ENCODE data around the gene CIP2A. TPM values are rescaled to one million over a fixed set of nuclear protein-coding genes. Genes with fewer than 3 reads are reported as not detected.

The CIP2A gene
- total and polyA plus RNA-seq, 2 donors from 2014 or later, result 0.82 to 3.5 TPM

GRCh38 chr3:108538083-108538482 lies 51.2 kb downstream of the CIP2A start:
- H3K27me3 ChIP-seq (ENCODE audit: control insufficient read depth, insufficient read depth, low read length), result no peaks in the 10 kb centered on the region
- no peaks in the 10 kb centered on the region for H3K4me1 ChIP-seq (ENCODE audit: control insufficient read depth in 2 of 3, insufficient read depth in 2 of 3, low read depth in 1 of 3, low read length in 3 of 3)
- intact Hi-C loops (cut with DNase I), result no loop called here
- H3K27ac ChIP-seq (ENCODE audit: low read depth in 2 of 2, low read length in 2 of 2), result no peak overlapping the region
- FAIRE-seq, result no peak
- no peak overlapping the region for H3K9ac ChIP-seq (ENCODE audit: low read length in 3 of 3)
- DNase-seq, result no peak
- no peaks in the 10 kb centered on the region for H3K9me3 ChIP-seq (ENCODE audit: control insufficient read depth in 2 of 3, insufficient read depth in 1 of 3, low read length in 3 of 3)
- H3K4me3 ChIP-seq (ENCODE audit: low read length in 3 of 3), result no peak overlapping the region
- no peaks in the 10 kb centered on the region for H3K36me3 ChIP-seq (ENCODE audit: control insufficient read depth in 2 of 3, insufficient read depth in 3 of 3, low read length in 3 of 3)
- TF ChIP-seq CTCF (IDR thresholded peaks at IDR 0.05; ENCODE audit: borderline replicate concordance, extremely low read depth, insufficient read depth), result no peak

GRCh38 chr3:108528459-108529252 lies 60.6 kb downstream of the CIP2A start:
- intact Hi-C loops (cut with DNase I), result no loop called here
- Histone ChIP-seq H3K4me1 (ENCODE audit: control insufficient read depth in 2 of 3, insufficient read depth in 2 of 3, low read depth in 1 of 3, low read length in 3 of 3) (no peaks in the 10 kb centered on the region), H3K36me3 (ENCODE audit: control insufficient read depth in 2 of 3, insufficient read depth in 3 of 3, low read length in 3 of 3) (no peaks in the 10 kb centered on the region), H3K9ac (ENCODE audit: low read length in 3 of 3) (no peak overlapping the region), H3K27me3 (ENCODE audit: control insufficient read depth, insufficient read depth, low read length) (no peaks in the 10 kb centered on the region), H3K27ac (ENCODE audit: low read depth in 2 of 2, low read length in 2 of 2) (no peak overlapping the region), H3K4me3 (ENCODE audit: low read length in 3 of 3) (no peak overlapping the region), H3K9me3 (ENCODE audit: control insufficient read depth in 2 of 3, insufficient read depth in 1 of 3, low read length in 3 of 3) (no peaks in the 10 kb centered on the region)
- no peak for DNase-seq
- no peak for FAIRE-seq
- no peak for TF ChIP-seq CTCF (IDR thresholded peaks at IDR 0.05; ENCODE audit: borderline replicate concordance, extremely low read depth, insufficient read depth)

GRCh38 chr3:108527817-108528216 lies 61.4 kb downstream of the CIP2A start:
- DNase-seq (no peak), FAIRE-seq (no peak)
- H3K27me3 ChIP-seq (ENCODE audit: control insufficient read depth, insufficient read depth, low read length), result no peaks in the 10 kb centered on the region
- H3K4me3 ChIP-seq (ENCODE audit: low read length in 3 of 3), result no peak overlapping the region
- intact Hi-C loops (cut with DNase I), result no loop called here
- no peak overlapping the region for H3K27ac ChIP-seq (ENCODE audit: low read depth in 2 of 2, low read length in 2 of 2)
- H3K36me3 ChIP-seq (ENCODE audit: control insufficient read depth in 2 of 3, insufficient read depth in 3 of 3, low read length in 3 of 3), result no peaks in the 10 kb centered on the region
- no peak overlapping the region for H3K9ac ChIP-seq (ENCODE audit: low read length in 3 of 3)
- no peaks in the 10 kb centered on the region for H3K9me3 ChIP-seq (ENCODE audit: control insufficient read depth in 2 of 3, insufficient read depth in 1 of 3, low read length in 3 of 3)
- TF ChIP-seq CTCF (IDR thresholded peaks at IDR 0.05; ENCODE audit: borderline replicate concordance, extremely low read depth, insufficient read depth), result no peak
- no peaks in the 10 kb centered on the region for H3K4me1 ChIP-seq (ENCODE audit: control insufficient read depth in 2 of 3, insufficient read depth in 2 of 3, low read depth in 1 of 3, low read length in 3 of 3)
